Neural progenitor cell (in vitro differentiated cells): Measurements from ENCODE around the gene EEF1G. TPM values are rescaled to one million over a fixed set of nuclear protein-coding genes. Genes with fewer than 3 reads are reported as not detected.

Experiments used
- DNase-seq: peaks from one replicate; pipeline ENCODE4 v3.0.0-alpha.2; 2016; ENCODE audit warnings: low spot score
- H2AFZ ChIP-seq: fragments of 200-600 bp; sonication (generic); replicated peaks from 2 replicates; pipeline ENCODE4 v1.6.1; 2016; ENCODE audit warnings: antibody characterized with exemption
- H3F3A ChIP-seq: fragments of 200-600 bp; sonication (generic); 2 replicates; pipeline ENCODE4 v1.6.1; 2016; ENCODE audit warnings: antibody characterized with exemption, low read depth
- H3K27ac ChIP-seq: fragments of 200-600 bp; sonication (generic); 2 replicates; pipeline ENCODE4 v1.5.1; 2016; ENCODE audit warnings: mild to moderate bottlenecking
- H3K27me3 ChIP-seq: fragments of 200-600 bp; sonication (generic); 2 replicates; pipeline ENCODE4 v1.6.1; 2016; ENCODE audit warnings: mild to moderate bottlenecking, moderate library complexity
- H3K36me3 ChIP-seq: fragments of 200-600 bp; sonication (generic); 2 replicates; pipeline ENCODE4 v1.5.1; 2016
- H3K4me1 ChIP-seq: fragments of 200-600 bp; sonication (generic); 2 replicates; pipeline ENCODE4 v1.6.1; 2016; ENCODE audit warnings: mixed run types
- H3K4me2 ChIP-seq: fragments of 200-600 bp; sonication (generic); 2 replicates; pipeline ENCODE4 v1.6.1; 2016
- H3K4me3 ChIP-seq: fragments of 200-600 bp; sonication (generic); 2 replicates; pipeline ENCODE4 v1.5.1; 2016
- H3K79me2 ChIP-seq: fragments of 200-600 bp; sonication (generic); 2 replicates; pipeline ENCODE4 v1.6.1; 2016; ENCODE audit warnings: low read depth
- H3K9ac ChIP-seq: fragments of 200-600 bp; sonication (generic); 2 replicates; pipeline ENCODE4 v1.6.1; 2016
- H3K9me3 ChIP-seq: fragments of 200-600 bp; sonication (generic); 2 replicates; pipeline ENCODE4 v1.5.1; 2016; ENCODE audit warnings: low read depth
- H4K20me1 ChIP-seq: fragments of 200-600 bp; sonication (generic); 2 replicates; pipeline ENCODE4 v1.6.1; 2016; ENCODE audit warnings: low read depth
- H3K27ac Mint-ChIP-seq: 3 replicates; pipeline ENCODE4 v1.8.0; 2021; ENCODE audit warnings: mixed read lengths
- H3K27me3 Mint-ChIP-seq: 2 replicates; pipeline ENCODE4 v1.8.0; 2022; ENCODE audit warnings: low read depth, mild to moderate bottlenecking, inconsistent platforms, moderate library complexity, mixed read lengths; ENCODE audit not compliant: insufficient read depth
- H3K36me3 Mint-ChIP-seq: 3 replicates; pipeline ENCODE4 v1.8.0; 2021; ENCODE audit warnings: mixed read lengths
- H3K4me1 Mint-ChIP-seq: 3 replicates; pipeline ENCODE4 v1.8.0; 2021; ENCODE audit warnings: mixed read lengths
- H3K4me3 Mint-ChIP-seq: 3 replicates; pipeline ENCODE4 v1.8.0; 2021; ENCODE audit warnings: mild to moderate bottlenecking, moderate library complexity, mixed read lengths
- H3K9me3 Mint-ChIP-seq: 3 replicates; pipeline ENCODE4 v1.8.0; 2020; ENCODE audit warnings: mixed read lengths
- EZH2 ChIP-seq: fragments of 200-600 bp; sonication (generic); IDR thresholded peaks from 2 replicates; pipeline ENCODE4 v1.6.1; 2017; ENCODE audit warnings: antibody characterized with exemption, mild to moderate bottlenecking, moderate library complexity
- EZH2phosphoT487 ChIP-seq: fragments of 200-600 bp; sonication (generic); IDR thresholded peaks from 2 replicates; pipeline ENCODE4 v1.6.1; 2017; ENCODE audit warnings: antibody characterized with exemption
- total RNA-seq: library from RNA; depleted of rRNA; stranded (reverse); fragments of >200 nt; gene quantifications from 2 replicates; pipeline ENCODE4 v1.2.3, GENCODE V29; 2015; ENCODE audit warnings: low replicate concordance
- TF ChIP-seq, protein P1 (sequence below): fragments of 200-600 bp; sonication (generic); IDR thresholded peaks from 2 replicates; pipeline ENCODE4 v1.5.1; 2017; ENCODE audit warnings: antibody characterized with exemption, mild to moderate bottlenecking

The EEF1G gene
- total RNA-seq, 1 donor from 2014 or later, result 2,358 TPM

DNA sequence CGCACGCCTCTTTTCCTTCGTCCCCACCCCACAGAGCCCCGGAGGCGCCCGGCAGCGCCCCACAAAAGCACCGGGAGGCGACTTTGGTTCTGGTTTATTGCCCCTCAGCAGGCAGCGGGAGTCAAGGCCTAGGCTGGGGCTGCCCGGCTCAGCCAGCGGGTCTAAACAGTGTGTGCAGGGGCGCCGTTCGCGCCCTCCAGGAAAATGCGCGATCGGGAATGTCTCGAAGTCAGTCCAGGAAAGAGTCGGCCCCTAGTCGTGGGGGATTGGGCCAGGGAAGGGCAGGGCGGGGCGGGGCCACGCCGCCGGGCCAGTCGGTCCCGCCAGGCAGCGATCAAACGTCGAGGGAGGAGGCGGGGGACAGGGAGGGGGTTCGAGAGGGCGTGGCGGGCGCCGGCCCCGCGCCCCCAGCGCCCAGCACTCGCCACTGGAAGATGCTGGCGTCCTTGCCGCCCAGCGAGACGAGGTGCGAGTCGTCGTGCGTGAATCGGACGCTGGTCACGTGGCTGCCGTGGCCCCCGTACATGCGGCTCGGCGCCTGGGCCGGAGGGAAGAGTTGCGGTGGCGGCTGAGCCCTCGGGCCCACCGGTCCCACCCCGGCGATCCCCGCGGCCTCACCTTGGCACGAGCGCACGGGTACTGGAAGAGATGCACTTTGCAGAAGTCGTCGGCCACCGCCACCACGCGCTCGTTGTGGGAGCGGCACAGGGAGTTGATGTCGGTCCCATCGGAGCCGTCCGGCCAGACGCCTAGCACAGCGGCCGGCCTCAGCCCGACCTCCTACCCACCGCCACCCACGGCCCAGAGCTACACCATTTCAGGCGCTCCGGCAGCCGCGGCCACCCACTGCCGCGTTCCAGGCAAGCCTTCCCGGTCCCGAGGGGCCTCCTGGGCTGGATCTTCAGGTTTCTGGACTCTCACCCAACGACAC is 28.7 kb upstream of the EEF1G start:
- no peaks in the 10 kb centered on the region for H3K9me3 Mint-ChIP-seq
- Histone ChIP-seq H3K27ac (no peak overlapping the region), H3F3A (peaks cover 57% of the 10 kb centered on the region), H3K79me2 (peaks cover 36% of the 10 kb centered on the region), H2AFZ (peak overlapping the region; percentile 86), H3K4me3 (peak overlapping the region; percentile 87), H3K9ac (no peak overlapping the region), H3K4me1 (peaks cover 37% of the 10 kb centered on the region), H3K9me3 (no peaks in the 10 kb centered on the region), H3K27me3 (peaks cover 22% of the 10 kb centered on the region), H3K4me2 (peak overlapping the region; percentile 84), H3K36me3 (no peaks in the 10 kb centered on the region), H4K20me1 (peaks cover 31% of the 10 kb centered on the region)
- peaks cover 56% of the 10 kb centered on the region for H3K4me1 Mint-ChIP-seq
- H3K36me3 Mint-ChIP-seq, result peaks cover 27% of the 10 kb centered on the region
- peak; percentile 79 for DNase-seq
- peaks cover 6% of the 10 kb centered on the region for H3K27me3 Mint-ChIP-seq
- H3K27ac Mint-ChIP-seq, result peak overlapping the region; percentile 74
- TF ChIP-seq EZH2phosphoT487, result peak; percentile 28
- TF ChIP-seq EZH2, result peak; percentile 72
- TF ChIP-seq, protein P1, sequence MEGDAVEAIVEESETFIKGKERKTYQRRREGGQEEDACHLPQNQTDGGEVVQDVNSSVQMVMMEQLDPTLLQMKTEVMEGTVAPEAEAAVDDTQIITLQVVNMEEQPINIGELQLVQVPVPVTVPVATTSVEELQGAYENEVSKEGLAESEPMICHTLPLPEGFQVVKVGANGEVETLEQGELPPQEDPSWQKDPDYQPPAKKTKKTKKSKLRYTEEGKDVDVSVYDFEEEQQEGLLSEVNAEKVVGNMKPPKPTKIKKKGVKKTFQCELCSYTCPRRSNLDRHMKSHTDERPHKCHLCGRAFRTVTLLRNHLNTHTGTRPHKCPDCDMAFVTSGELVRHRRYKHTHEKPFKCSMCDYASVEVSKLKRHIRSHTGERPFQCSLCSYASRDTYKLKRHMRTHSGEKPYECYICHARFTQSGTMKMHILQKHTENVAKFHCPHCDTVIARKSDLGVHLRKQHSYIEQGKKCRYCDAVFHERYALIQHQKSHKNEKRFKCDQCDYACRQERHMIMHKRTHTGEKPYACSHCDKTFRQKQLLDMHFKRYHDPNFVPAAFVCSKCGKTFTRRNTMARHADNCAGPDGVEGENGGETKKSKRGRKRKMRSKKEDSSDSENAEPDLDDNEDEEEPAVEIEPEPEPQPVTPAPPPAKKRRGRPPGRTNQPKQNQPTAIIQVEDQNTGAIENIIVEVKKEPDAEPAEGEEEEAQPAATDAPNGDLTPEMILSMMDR, result peak; percentile 5
- H3K4me3 Mint-ChIP-seq, result peak overlapping the region; percentile 99

DNA sequence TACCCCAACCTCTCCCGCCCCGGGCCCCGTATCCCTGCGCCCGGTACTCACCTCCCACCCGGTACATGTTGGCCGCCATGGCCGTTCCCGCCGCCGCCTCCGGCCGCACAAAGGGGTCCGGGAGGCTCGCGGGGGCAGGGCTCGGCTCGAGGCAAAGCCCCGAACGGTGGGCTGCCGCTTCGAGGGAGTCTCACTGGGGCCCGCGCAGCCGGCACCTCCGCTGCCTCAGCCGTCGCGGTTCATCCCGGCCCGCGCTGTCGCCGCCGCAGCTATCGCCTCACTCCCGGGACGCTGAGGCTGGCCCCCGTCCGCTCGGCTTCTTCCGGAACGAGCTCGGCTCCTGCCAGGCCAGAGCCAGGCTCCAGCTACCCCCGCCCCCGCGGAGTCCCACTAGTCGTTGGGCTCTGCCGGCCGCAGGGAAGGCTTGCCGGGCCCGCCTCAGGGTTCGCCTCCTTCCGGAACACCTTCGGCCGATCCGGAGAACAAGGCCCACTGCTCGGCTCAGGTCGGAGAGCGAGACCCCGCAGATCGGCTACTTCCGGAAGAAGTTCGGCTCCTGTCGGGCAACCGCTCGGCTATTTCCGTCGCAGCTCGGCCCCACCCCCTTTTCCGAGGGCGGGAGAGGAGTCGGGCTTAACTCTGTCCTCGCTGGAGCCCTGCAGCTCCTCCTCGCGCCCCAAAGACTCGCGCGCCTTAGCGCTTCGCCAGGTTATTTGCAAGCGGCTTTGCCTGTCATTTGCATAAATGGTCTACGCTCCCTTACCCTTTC is 27.9 kb upstream of the EEF1G start, which contains the start of gene MTA2:
Gene MTA2, minus strand, starts transcription at position 494 of the 769 bp plus-strand sequence. Its CDS starts 415 bp downstream, at position 79.
- peak within 1 kb of the TSS; percentile 92 for H3K4me2 ChIP-seq
- H3K27ac ChIP-seq, result peak within 1 kb of the TSS; percentile 86
- H3K4me3 ChIP-seq, result peak within 1 kb of the TSS; percentile 87
- H3K9me3 ChIP-seq, result no peaks in the 10 kb centered on the region
- H3K27me3 ChIP-seq, result peaks cover 22% of the 10 kb centered on the region
- peak within 1 kb of the TSS; percentile 74 for H3K27ac Mint-ChIP-seq
- H3K27me3 Mint-ChIP-seq, result peaks cover 6% of the 10 kb centered on the region
- peaks cover 32% of the 10 kb centered on the region for H3K36me3 Mint-ChIP-seq
- no peaks in the 10 kb centered on the region for H3K9me3 Mint-ChIP-seq
- H4K20me1 ChIP-seq, result peaks cover 31% of the 10 kb centered on the region
- peaks cover 56% of the 10 kb centered on the region for H3K4me1 Mint-ChIP-seq
- H3K9ac ChIP-seq, result peak within 1 kb of the TSS; percentile 96
- peak within 1 kb of the TSS; percentile 86 for H2AFZ ChIP-seq
- H3F3A ChIP-seq, result peaks cover 57% of the 10 kb centered on the region
- peak within 1 kb of the TSS; percentile 99 for H3K4me3 Mint-ChIP-seq
- DNase-seq, result peak; percentile 99
- peaks cover 36% of the 10 kb centered on the region for H3K79me2 ChIP-seq
- no peaks in the 10 kb centered on the region for H3K36me3 ChIP-seq
- H3K4me1 ChIP-seq, result peaks cover 37% of the 10 kb centered on the region
- TF ChIP-seq EZH2 (no peak), EZH2phosphoT487 (no peak)
- TF ChIP-seq, protein P1, result no peak

DNA sequence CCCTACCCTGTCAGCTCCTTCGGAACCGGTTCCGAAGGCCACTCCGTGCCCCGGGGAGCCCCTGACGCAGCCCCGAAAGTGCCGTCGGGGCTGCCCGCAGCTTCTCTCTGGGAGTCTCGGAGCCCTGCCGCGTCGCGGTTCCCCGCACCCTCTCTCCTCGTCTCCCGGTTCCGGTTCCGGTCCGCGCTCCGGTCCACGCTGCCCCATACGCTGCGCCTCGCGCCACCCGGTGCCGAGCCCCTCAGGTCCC is 27.4 kb upstream of the EEF1G start:
- H3K27ac Mint-ChIP-seq, result no peak overlapping the region
- Histone ChIP-seq H3K9me3 (no peaks in the 10 kb centered on the region), H3K4me2 (peak overlapping the region; percentile 92), H3K27ac (peak overlapping the region; percentile 86), H3K27me3 (peaks cover 22% of the 10 kb centered on the region), H3K36me3 (no peaks in the 10 kb centered on the region), H3K79me2 (peaks cover 36% of the 10 kb centered on the region), H3K4me1 (peaks cover 37% of the 10 kb centered on the region), H3K9ac (peak overlapping the region; percentile 96), H3F3A (peaks cover 59% of the 10 kb centered on the region), H2AFZ (peak overlapping the region; percentile 51), H4K20me1 (peaks cover 31% of the 10 kb centered on the region), H3K4me3 (peak overlapping the region; percentile 87)
- peaks cover 34% of the 10 kb centered on the region for H3K36me3 Mint-ChIP-seq
- peak overlapping the region; percentile 99 for H3K4me3 Mint-ChIP-seq
- peaks cover 6% of the 10 kb centered on the region for H3K27me3 Mint-ChIP-seq
- H3K4me1 Mint-ChIP-seq, result peaks cover 53% of the 10 kb centered on the region
- DNase-seq, result no peak
- TF ChIP-seq, protein P1, result no peak
- TF ChIP-seq EZH2 (no peak), EZH2phosphoT487 (no peak)
- H3K9me3 Mint-ChIP-seq, result no peaks in the 10 kb centered on the region
